Measurements from ENCODE around the gene KSR2.

DNA sequence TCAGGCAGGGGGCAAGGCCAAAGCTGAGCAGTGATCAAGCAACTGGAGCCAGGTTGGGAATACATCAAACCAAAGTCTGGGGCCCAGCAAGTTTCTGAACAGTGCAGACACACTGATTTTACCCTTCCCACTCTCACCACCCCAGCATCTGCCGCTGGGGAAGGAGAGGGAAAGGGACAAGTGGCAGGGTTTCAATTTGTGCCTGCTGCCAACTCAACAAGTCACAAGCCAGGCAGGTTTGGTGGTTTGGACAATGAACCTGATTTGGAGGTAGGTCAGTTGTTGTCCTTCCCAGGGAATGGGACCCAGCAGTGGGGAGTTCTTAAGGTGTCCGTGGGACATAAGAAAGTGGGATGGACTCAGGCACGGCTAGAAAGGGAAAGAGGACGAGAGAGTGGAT lies 455.4 kb downstream of the KSR2 start:
- TF ChIP-seq, protein P1, sequence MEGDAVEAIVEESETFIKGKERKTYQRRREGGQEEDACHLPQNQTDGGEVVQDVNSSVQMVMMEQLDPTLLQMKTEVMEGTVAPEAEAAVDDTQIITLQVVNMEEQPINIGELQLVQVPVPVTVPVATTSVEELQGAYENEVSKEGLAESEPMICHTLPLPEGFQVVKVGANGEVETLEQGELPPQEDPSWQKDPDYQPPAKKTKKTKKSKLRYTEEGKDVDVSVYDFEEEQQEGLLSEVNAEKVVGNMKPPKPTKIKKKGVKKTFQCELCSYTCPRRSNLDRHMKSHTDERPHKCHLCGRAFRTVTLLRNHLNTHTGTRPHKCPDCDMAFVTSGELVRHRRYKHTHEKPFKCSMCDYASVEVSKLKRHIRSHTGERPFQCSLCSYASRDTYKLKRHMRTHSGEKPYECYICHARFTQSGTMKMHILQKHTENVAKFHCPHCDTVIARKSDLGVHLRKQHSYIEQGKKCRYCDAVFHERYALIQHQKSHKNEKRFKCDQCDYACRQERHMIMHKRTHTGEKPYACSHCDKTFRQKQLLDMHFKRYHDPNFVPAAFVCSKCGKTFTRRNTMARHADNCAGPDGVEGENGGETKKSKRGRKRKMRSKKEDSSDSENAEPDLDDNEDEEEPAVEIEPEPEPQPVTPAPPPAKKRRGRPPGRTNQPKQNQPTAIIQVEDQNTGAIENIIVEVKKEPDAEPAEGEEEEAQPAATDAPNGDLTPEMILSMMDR (conservative IDR thresholded peaks at IDR 0.05), result no peak
- no peak for TF ChIP-seq EZH2 (IDR thresholded peaks at IDR 0.05; ENCODE audit: low read depth)
